ENCODE data around the gene CNOT6L.

Gene CNOT6L

GRCh38 chr4:77820649-77821561 is 1.7 kb upstream of the CNOT6L start:
- no peak for DNase-seq (ENCODE audit: low read depth)

- DNase-seq (ENCODE audit: low read depth): peak; percentile 91
Measured at GRCh38 chr4:77819843-77820648, 878 bp upstream of the CNOT6L start.

- peak; percentile 64 for DNase-seq (ENCODE audit: low read depth)
Measured at GRCh38 chr4:77819404-77819842, 255 bp upstream of the CNOT6L start.

- DNase-seq (ENCODE audit: low read depth): no peak
Measured at GRCh38 chr4:77818073-77818601, 1.0 kb downstream of the CNOT6L start.

- DNase-seq (ENCODE audit: low read depth): no peak
Measured at GRCh38 chr4:77817304-77818072, 1.7 kb downstream of the CNOT6L start.

- DNase-seq (ENCODE audit: low read depth): no peak
Measured at GRCh38 chr4:77816546-77816945, 2.6 kb downstream of the CNOT6L start.

- DNase-seq (ENCODE audit: low read depth): no peak
Measured at GRCh38 chr4:77815636-77816035, 3.5 kb downstream of the CNOT6L start.

GRCh38 chr4:77805840-77806239 is 13.3 kb downstream of the CNOT6L start:
- DNase-seq (ENCODE audit: low read depth): no peak

GRCh38 chr4:77804471-77804870 is 14.7 kb downstream of the CNOT6L start:
- no peak for DNase-seq (ENCODE audit: low read depth)

GRCh38 chr4:77802402-77802801 is 16.8 kb downstream of the CNOT6L start:
- no peak for DNase-seq (ENCODE audit: low read depth)

- no peak for DNase-seq (ENCODE audit: low read depth)
Measured at GRCh38 chr4:77801260-77801608, 17.9 kb downstream of the CNOT6L start.

GRCh38 chr4:77800483-77801259 is 18.5 kb downstream of the CNOT6L start:
- DNase-seq (ENCODE audit: low read depth): no peak

GRCh38 chr4:77800077-77800476 is 19.1 kb downstream of the CNOT6L start:
- no peak for DNase-seq (ENCODE audit: low read depth)

- no peak for DNase-seq (ENCODE audit: low read depth)
Measured at GRCh38 chr4:77798385-77798784, 20.8 kb downstream of the CNOT6L start.

GRCh38 chr4:77797239-77797638 is 21.9 kb downstream of the CNOT6L start:
- no peak for DNase-seq (ENCODE audit: low read depth)

- no peak for DNase-seq (ENCODE audit: low read depth)
Measured at GRCh38 chr4:77795326-77795725, 23.8 kb downstream of the CNOT6L start.

- DNase-seq (ENCODE audit: low read depth): no peak
Measured at GRCh38 chr4:77790146-77790545, 29.0 kb downstream of the CNOT6L start.

GRCh38 chr4:77788990-77789389 is 30.2 kb downstream of the CNOT6L start:
- DNase-seq (ENCODE audit: low read depth): no peak

GRCh38 chr4:77787969-77788368 is 31.2 kb downstream of the CNOT6L start:
- no peak for DNase-seq (ENCODE audit: low read depth)

GRCh38 chr4:77785669-77786068 is 33.5 kb downstream of the CNOT6L start:
- no peak for DNase-seq (ENCODE audit: low read depth)

GRCh38 chr4:77783895-77784294 is 35.3 kb downstream of the CNOT6L start:
- no peak for DNase-seq (ENCODE audit: low read depth)

Measured in stimulated activated CD8-positive, alpha-beta memory T cell treated with anti-CD3 and anti-CD28 coated beads, Interleukin-15, amount 100 ng/mL, for 24 hours (primary cell).